Lung (tissue), 12 donors: ENCODE measurements around the gene PDCD1. TPM values are rescaled to one million over a fixed set of nuclear protein-coding genes. Genes with fewer than 3 reads are reported as not detected.

ENCODE experiments used
- ATAC-seq: fragments of 200-7000 bp; cut with Tn5 transposase; one replicate; pipeline ENCODE4 v1.9.1; 2020; ENCODE audit warnings: moderate number of reproducible peaks; ENCODE audit not compliant: insufficient read depth, low FRiP score
- DNase-seq, 3 donors: peaks; one replicate each; pipeline ENCODE4 v3.0.0-alpha.2; 2013 to 2017
- H3K27ac ChIP-seq, 2 donors: one replicate each; pipeline ENCODE4 v1.5.1; 2013; ENCODE audit warnings: mild to moderate bottlenecking in 2 of 2, moderate library complexity in 2 of 2, control low read depth in 1 of 2, inconsistent platforms in 1 of 2, low read depth in 1 of 2, low read length in 1 of 2
- H3K27me3 ChIP-seq, 3 donors: one replicate each; pipeline ENCODE4 v1.5.1; 2013; ENCODE audit warnings: low read length in 2 of 3; ENCODE audit not compliant: control insufficient read depth in 3 of 3, insufficient read depth in 3 of 3
- H3K36me3 ChIP-seq, 4 donors: one replicate each; pipeline ENCODE4 v1.5.1; 2013; ENCODE audit warnings: low read length in 4 of 4, mild to moderate bottlenecking in 1 of 4, moderate library complexity in 1 of 4; ENCODE audit not compliant: control insufficient read depth in 4 of 4, insufficient read depth in 4 of 4
- H3K4me1 ChIP-seq, 5 donors: one replicate each; pipeline ENCODE4 v1.5.1; 2013; ENCODE audit warnings: low read length in 5 of 5, mild to moderate bottlenecking in 2 of 5, moderate library complexity in 1 of 5; ENCODE audit not compliant: control insufficient read depth in 5 of 5, insufficient read depth in 5 of 5
- H3K4me3 ChIP-seq: one replicate; pipeline ENCODE4 v1.5.1; 2013; ENCODE audit warnings: mild to moderate bottlenecking, control low read depth, moderate library complexity
- H3K9ac ChIP-seq, 2 donors: one replicate each; pipeline ENCODE4 v1.5.1; 2013; ENCODE audit warnings: low read length in 2 of 2, control low read depth in 1 of 2; ENCODE audit not compliant: insufficient read depth in 1 of 2
- H3K9me3 ChIP-seq, 4 donors: one replicate each; pipeline ENCODE4 v1.5.1; 2013; ENCODE audit warnings: low read length in 3 of 4, mild to moderate bottlenecking in 1 of 4, moderate library complexity in 1 of 4; ENCODE audit not compliant: control insufficient read depth in 4 of 4, insufficient read depth in 3 of 4
- WGBS, 2 donors: extraction: QIAGEN DNeasy Blood & Tissue Kit; methylation state at CpG; one replicate each; pipeline ENCODE4 v1.1.7; 2013; 5-methylcytosine and 5-hydroxymethylcytosine counted together
- polyA plus RNA-seq, 2 donors: library from polyadenylated mRNA; stranded (reverse); fragments of 200-250 nt; gene quantifications; one replicate each; pipeline ENCODE4 v1.2.1, GENCODE V29; 2013
- total RNA-seq, 2 donors: library from RNA; depleted of rRNA in 1 of 2; stranded (reverse); fragments of >200 nt in 1 of 2; gene quantifications; one replicate each; pipeline ENCODE4 v1.2.1, GENCODE V29; 2014 to 2021
- TF ChIP-seq, protein P1 (sequence below): IDR thresholded peaks from 2 replicates; pipeline ENCODE4 v1.5.1; 2012; ENCODE audit warnings: mild to moderate bottlenecking; ENCODE audit errors: control extremely low read depth, extremely low read depth
- donor health status: control.
- donor health status: control.
- donor health status: Bipolar disorder and iron deficiency.
- donor health status: healthy.
- donor health status: DM: yes; HTN: yes; CAD: no.

Gene PDCD1
- total and polyA plus RNA-seq, 4 donors: 0.59 to 0.97 (median 0.81) TPM

DNA sequence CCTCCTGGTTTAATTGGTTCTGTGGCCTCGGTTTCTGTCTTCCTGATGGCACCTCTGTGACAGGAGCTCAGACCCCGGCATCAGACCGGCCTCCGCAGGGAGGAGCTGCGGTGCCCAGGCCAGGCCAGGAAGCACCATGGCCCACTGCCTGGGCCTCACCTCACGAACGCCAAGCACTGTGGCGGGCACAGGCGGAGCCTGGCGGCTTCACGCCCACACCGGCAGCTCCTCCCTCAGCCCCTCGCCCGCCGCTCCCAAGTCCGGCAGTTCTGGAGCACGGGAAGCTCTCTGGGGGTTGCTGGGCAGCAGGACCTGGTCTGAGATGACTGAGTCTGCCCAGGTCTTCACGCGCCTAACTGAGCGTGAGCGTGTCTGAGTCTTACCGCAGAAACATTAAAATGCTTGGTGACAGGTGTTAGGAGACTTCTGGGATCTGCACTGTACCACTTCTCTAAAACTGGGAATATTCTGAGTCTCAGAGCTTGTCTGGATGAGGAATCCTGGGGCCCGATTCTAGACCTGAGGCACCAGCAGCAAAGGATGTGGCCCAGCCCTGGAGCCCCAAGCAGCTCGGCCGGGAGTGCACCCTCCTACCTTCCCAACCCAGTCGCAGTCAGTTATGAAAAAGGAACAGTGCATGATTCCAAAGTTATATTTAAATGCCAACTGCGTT, 32.8 kb upstream of the PDCD1 start:
- H3K9me3 ChIP-seq: peaks cover 0 to 2% (median 0%) of the 10 kb centered on the region in 4 donors
- no peak overlapping the region for H3K4me3 ChIP-seq
- H3K36me3 ChIP-seq: no peaks in the 10 kb centered on the region
- 93 to 95% methylated on average over 27 of the region's 27 CpGs for WGBS, 2 donors
- no peak overlapping the region for H3K27ac ChIP-seq
- peaks cover 0 to 7% (median 0%) of the 10 kb centered on the region in 5 donors for H3K4me1 ChIP-seq
- no peak for DNase-seq
- no peaks in the 10 kb centered on the region for H3K27me3 ChIP-seq
- ATAC-seq: no peak
- no peak overlapping the region for H3K9ac ChIP-seq
- TF ChIP-seq, protein P1, sequence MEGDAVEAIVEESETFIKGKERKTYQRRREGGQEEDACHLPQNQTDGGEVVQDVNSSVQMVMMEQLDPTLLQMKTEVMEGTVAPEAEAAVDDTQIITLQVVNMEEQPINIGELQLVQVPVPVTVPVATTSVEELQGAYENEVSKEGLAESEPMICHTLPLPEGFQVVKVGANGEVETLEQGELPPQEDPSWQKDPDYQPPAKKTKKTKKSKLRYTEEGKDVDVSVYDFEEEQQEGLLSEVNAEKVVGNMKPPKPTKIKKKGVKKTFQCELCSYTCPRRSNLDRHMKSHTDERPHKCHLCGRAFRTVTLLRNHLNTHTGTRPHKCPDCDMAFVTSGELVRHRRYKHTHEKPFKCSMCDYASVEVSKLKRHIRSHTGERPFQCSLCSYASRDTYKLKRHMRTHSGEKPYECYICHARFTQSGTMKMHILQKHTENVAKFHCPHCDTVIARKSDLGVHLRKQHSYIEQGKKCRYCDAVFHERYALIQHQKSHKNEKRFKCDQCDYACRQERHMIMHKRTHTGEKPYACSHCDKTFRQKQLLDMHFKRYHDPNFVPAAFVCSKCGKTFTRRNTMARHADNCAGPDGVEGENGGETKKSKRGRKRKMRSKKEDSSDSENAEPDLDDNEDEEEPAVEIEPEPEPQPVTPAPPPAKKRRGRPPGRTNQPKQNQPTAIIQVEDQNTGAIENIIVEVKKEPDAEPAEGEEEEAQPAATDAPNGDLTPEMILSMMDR: no peak

DNA sequence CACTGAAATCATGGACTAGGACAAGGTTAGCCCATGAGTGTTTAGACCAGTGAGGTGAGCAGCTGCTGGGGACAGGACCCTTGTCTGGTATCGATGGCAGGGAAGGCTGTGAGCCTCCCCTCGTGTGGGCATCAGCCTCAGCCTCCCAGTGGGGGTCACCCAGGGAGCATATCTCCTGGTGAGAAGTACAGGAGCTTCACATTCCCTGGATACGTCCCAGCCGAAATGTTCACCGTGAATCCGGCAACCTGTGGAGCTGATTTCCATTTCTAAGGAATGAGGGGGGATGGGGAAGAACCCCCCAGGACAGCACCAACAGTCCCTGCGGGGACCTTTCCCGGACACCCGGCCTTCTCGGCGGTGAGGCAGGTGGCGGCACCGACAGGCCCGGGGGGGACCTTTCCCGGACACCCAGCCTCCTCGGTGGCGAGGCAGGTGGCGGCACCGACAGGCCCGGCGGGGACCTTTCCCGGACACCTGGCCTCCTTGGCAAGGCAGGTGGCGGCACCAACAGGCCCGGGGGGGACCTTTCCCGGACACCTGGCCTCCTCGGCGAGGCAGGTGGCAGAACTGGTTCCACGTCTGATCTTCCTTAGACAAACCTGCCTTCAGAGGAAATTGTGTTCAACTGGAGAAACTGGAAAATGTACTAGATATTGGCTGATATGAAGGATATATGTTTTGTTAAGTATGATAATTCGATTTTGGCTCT, 32.0 kb upstream of the PDCD1 start:
- WGBS, 2 donors: 90 to 93% methylated on average over 29 of the region's 29 CpGs
- Histone ChIP-seq H3K27ac (no peak overlapping the region), H3K4me1 (peaks cover 0 to 9% (median 0%) of the 10 kb centered on the region in 5 donors), H3K36me3 (no peaks in the 10 kb centered on the region), H3K9ac (no peak overlapping the region), H3K27me3 (no peaks in the 10 kb centered on the region), H3K4me3 (no peak overlapping the region), H3K9me3 (peaks cover 0 to 2% (median 0%) of the 10 kb centered on the region in 4 donors)
- TF ChIP-seq, protein P1: no peak
- ATAC-seq (no peak), DNase-seq (no peak)

DNA sequence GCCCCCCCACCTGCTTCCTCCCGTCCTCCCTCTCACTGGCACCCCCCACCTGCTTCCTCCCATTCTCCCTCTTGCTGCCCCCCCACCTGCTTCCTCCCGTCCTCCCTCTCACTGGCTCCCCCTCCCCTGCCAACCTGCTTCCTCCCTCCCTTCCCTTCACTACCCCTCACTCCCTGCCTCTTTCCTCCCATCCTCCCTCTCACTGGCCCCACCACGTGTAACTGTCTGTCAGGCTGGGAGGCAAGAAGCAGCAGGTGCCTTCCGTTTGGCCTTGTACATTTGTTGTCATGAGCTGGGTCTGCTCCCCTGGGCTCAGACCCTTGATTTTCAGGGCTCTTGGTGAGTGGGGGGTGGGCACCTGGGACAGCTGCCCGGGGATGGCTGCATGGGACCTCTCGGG, 29.9 kb upstream of the PDCD1 start:
- no peak overlapping the region for H3K27ac ChIP-seq
- H3K9me3 ChIP-seq: peaks cover 0 to 2% (median 0%) of the 10 kb centered on the region in 4 donors
- DNase-seq (no peak), ATAC-seq (no peak)
- no peaks in the 10 kb centered on the region for H3K36me3 ChIP-seq
- TF ChIP-seq, protein P1: no peak
- H3K27me3 ChIP-seq: no peaks in the 10 kb centered on the region
- peaks cover 0 to 14% (median 0%) of the 10 kb centered on the region in 5 donors for H3K4me1 ChIP-seq
- no peak overlapping the region for H3K4me3 ChIP-seq
- 47 to 64% methylated on average over 5 of the region's 6 CpGs for WGBS, 2 donors
- H3K9ac ChIP-seq: no peak overlapping the region
